Mesenchymal stem cell (in vitro differentiated cells and primary cell): ENCODE data around the gene GFI1.
"Not testable (repeated sequence)": the region's sequence is repeated elsewhere in the genome, so short reads cannot be mapped to it uniquely, and the experiment has no call there.

Source experiments
- DNase-seq: peaks from one replicate; pipeline ENCODE4 v3.0.0-alpha.2; 2013
- H2AFZ ChIP-seq: one replicate; pipeline ENCODE4 v1.6.1; 2013; ENCODE audit warnings: low read depth, mild to moderate bottlenecking, control low read depth, inconsistent platforms, low read length, moderate library complexity
- H2AK5ac ChIP-seq: 2 replicates; pipeline ENCODE4 v1.6.1; 2013; ENCODE audit warnings: low read length, moderate library complexity, mild to moderate bottlenecking, inconsistent platforms; ENCODE audit not compliant: severe bottlenecking
- H2BK120ac ChIP-seq: one replicate; pipeline ENCODE4 v1.6.1; 2013; ENCODE audit warnings: low read depth, mild to moderate bottlenecking, inconsistent platforms, low read length, moderate library complexity
- H2BK12ac ChIP-seq, 2 experiments: one replicate each; pipeline ENCODE4 v1.6.1; 2013; ENCODE audit warnings: inconsistent platforms in 2 of 2, low read length in 2 of 2, mild to moderate bottlenecking in 2 of 2, moderate library complexity in 2 of 2, control low read depth in 1 of 2
- H2BK15ac ChIP-seq: one replicate; pipeline ENCODE4 v1.6.1; 2013; ENCODE audit warnings: mild to moderate bottlenecking, low read depth, inconsistent platforms; ENCODE audit not compliant: poor library complexity, severe bottlenecking
- H2BK5ac ChIP-seq: 2 replicates; pipeline ENCODE4 v1.6.1; 2013; ENCODE audit warnings: low read depth, mild to moderate bottlenecking, low read length, control low read depth, inconsistent platforms; ENCODE audit not compliant: poor library complexity, severe bottlenecking
- H3K14ac ChIP-seq, 2 experiments: one replicate each; pipeline ENCODE4 v1.6.1; 2013; ENCODE audit warnings: inconsistent platforms in 2 of 2, low read length in 2 of 2, control low read depth in 1 of 2, mild to moderate bottlenecking in 1 of 2, moderate library complexity in 1 of 2
- H3K18ac ChIP-seq, 2 experiments: one replicate each; pipeline ENCODE4 v1.6.1; 2013; ENCODE audit warnings: inconsistent platforms in 2 of 2, low read length in 2 of 2, control low read depth in 1 of 2, low read depth in 1 of 2, mild to moderate bottlenecking in 1 of 2
- H3K23ac ChIP-seq, 2 experiments: one replicate each; pipeline ENCODE4 v1.6.1; 2013; ENCODE audit warnings: inconsistent platforms in 2 of 2, low read length in 2 of 2, mild to moderate bottlenecking in 2 of 2, moderate library complexity in 2 of 2, control low read depth in 1 of 2
- H3K27ac ChIP-seq: 2 replicates; pipeline ENCODE4 v1.5.1; 2013; ENCODE audit warnings: mild to moderate bottlenecking, moderate library complexity, low read length, control low read depth, inconsistent platforms; ENCODE audit not compliant: poor library complexity, severe bottlenecking
- H3K27me3 ChIP-seq, 2 experiments: 2 replicates each; pipeline versions ENCODE4 v1.6.1 to v1.7.0; 2013; ENCODE audit warnings: low read length in 2 of 2, mild to moderate bottlenecking in 2 of 2, moderate library complexity in 2 of 2, control low read depth in 1 of 2, inconsistent platforms in 1 of 2; ENCODE audit not compliant: control insufficient read depth in 1 of 2, insufficient read depth in 1 of 2
- H3K36me3 ChIP-seq, 2 experiments: 2 replicates each; pipeline versions ENCODE4 v1.6.1 to v1.7.0; 2013; ENCODE audit warnings: low read length in 2 of 2, control low read depth in 1 of 2, inconsistent platforms in 1 of 2, low read depth in 1 of 2, mild to moderate bottlenecking in 1 of 2; ENCODE audit not compliant: insufficient read depth in 2 of 2, control insufficient read depth in 1 of 2
- H3K4ac ChIP-seq, 2 experiments: one replicate each; pipeline ENCODE4 v1.6.1; 2013; ENCODE audit warnings: inconsistent platforms in 2 of 2, low read length in 2 of 2, mild to moderate bottlenecking in 2 of 2, moderate library complexity in 2 of 2, control low read depth in 1 of 2, low read depth in 1 of 2
- H3K4me1 ChIP-seq: 2 replicates; pipeline ENCODE4 v1.6.1; 2013; ENCODE audit warnings: low read depth, low read length, control low read depth; ENCODE audit not compliant: control insufficient read depth, insufficient read depth
- H3K4me2 ChIP-seq: 2 replicates; pipeline ENCODE4 v1.6.1; 2013; ENCODE audit warnings: low read length, mild to moderate bottlenecking, inconsistent platforms; ENCODE audit not compliant: poor library complexity, severe bottlenecking
- H3K4me3 ChIP-seq, 2 experiments: 2 replicates each; pipeline versions ENCODE4 v1.5.1 to v1.7.0; 2013; ENCODE audit warnings: low read length in 2 of 2, mild to moderate bottlenecking in 2 of 2, control low read depth in 1 of 2, low read depth in 1 of 2; ENCODE audit not compliant: insufficient read depth in 1 of 2
- H3K79me1 ChIP-seq: replicated peaks from 2 replicates; pipeline ENCODE4 v1.6.1; 2013; ENCODE audit warnings: mild to moderate bottlenecking, control low read depth, low read length, inconsistent platforms; ENCODE audit not compliant: poor library complexity, severe bottlenecking
- H3K9ac ChIP-seq: 2 replicates; pipeline ENCODE4 v1.7.0; 2013; ENCODE audit warnings: mild to moderate bottlenecking, low read length, moderate library complexity
- H3K9me3 ChIP-seq: 2 replicates; pipeline ENCODE4 v1.7.0; 2013; ENCODE audit warnings: mild to moderate bottlenecking, low read length; ENCODE audit not compliant: control insufficient read depth
- H4K8ac ChIP-seq: one replicate; pipeline ENCODE4 v1.6.1; 2013; ENCODE audit warnings: inconsistent platforms, mild to moderate bottlenecking, low read length, moderate library complexity
- H4K91ac ChIP-seq: one replicate; pipeline ENCODE4 v1.6.1; 2013; ENCODE audit warnings: mild to moderate bottlenecking, low read length, inconsistent platforms
- WGBS: methylation state at CpG from one replicate; pipeline ENCODE4 v1.1.7; 2013; ENCODE audit warnings: mixed read lengths; 5-methylcytosine and 5-hydroxymethylcytosine counted together

The GFI1 gene

DNA sequence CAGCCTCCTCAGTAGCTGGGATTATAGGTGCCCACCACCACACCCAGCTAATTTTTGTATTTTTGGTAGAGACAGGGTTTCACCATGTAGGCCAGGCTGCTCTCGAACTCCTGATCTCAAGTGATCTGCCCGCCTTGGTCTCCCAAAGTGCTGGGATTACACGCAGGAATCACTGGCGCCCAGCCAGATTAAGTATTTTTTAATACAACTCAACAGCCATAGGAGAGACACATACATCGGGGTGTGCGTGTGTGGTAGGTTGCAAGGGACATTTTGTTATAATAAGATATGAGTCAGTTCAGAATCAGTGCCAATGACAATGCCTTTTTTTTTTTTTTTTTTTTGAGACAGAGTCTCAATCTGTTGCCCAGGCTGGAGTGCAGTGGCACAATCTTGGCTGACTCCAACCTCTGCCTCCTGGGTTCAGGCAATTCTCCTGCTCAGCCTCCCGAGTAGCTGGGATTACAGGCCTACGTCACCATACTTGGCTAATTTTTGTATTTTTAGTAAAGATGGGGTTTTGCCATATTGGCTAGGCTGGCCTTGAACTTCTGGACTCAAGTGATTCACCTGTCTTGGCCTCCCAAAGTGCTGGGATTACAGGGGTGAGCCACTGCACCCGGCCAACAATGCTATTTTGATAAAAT is 38.3 kb upstream of the GFI1 start:
- not testable (repeated sequence) for H4K91ac ChIP-seq, H3K4me1 ChIP-seq, DNase-seq, H3K14ac ChIP-seq, H2BK12ac ChIP-seq, H3K27me3 ChIP-seq, H3K9ac ChIP-seq, H3K23ac ChIP-seq, H2BK120ac ChIP-seq, H3K18ac ChIP-seq, H3K4me2 ChIP-seq, H3K9me3 ChIP-seq, H2BK5ac ChIP-seq, H3K36me3 ChIP-seq, H3K4ac ChIP-seq, H3K27ac ChIP-seq, H3K4me3 ChIP-seq, H2BK15ac ChIP-seq, H2AFZ ChIP-seq, H4K8ac ChIP-seq, H3K79me1 ChIP-seq, H2AK5ac ChIP-seq
- 100% methylated on average over 6 of the region's 9 CpGs for WGBS

DNA sequence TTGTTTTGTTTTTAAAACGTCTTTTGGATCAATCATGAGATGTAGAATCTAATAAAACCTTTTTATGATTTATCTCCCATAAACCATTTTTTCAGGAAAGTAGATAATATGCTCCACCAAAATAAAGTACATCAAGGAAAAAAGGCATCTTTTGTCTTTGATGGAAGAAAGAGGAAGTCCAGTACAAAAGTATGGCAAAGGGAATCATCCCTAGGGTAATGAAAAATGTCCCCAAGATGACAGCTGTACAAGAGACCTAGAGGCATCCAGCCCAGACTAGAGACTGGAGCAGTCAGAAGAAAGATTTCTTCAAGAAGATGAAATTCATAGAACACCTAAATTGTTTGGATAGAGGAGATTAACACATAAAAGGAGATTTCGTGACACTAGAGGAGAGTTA is 32.3 kb upstream of the GFI1 start:
- DNase-seq: no peak
- no peak overlapping the region for H2BK12ac ChIP-seq
- no peaks in the 10 kb centered on the region for H3K27me3 ChIP-seq
- no peaks in the 10 kb centered on the region for H3K9me3 ChIP-seq
- H2AK5ac ChIP-seq: no peak overlapping the region
- H2BK120ac ChIP-seq: no peak overlapping the region
- no peak overlapping the region for H4K8ac ChIP-seq
- H3K4ac ChIP-seq: no peak overlapping the region
- H2AFZ ChIP-seq: no peak overlapping the region
- no peak overlapping the region for H3K27ac ChIP-seq
- H3K18ac ChIP-seq: no peak overlapping the region
- no peak overlapping the region for H3K9ac ChIP-seq
- H3K14ac ChIP-seq: no peak overlapping the region
- H3K23ac ChIP-seq: no peak overlapping the region
- no peak overlapping the region for H2BK5ac ChIP-seq
- H3K4me3 ChIP-seq: no peak overlapping the region
- no peak overlapping the region for H4K91ac ChIP-seq
- no peak overlapping the region for H2BK15ac ChIP-seq
- WGBS: 100% methylated on average over 1 of the region's 2 CpGs
- H3K79me1 ChIP-seq: no peaks in the 10 kb centered on the region
- no peak overlapping the region for H3K4me2 ChIP-seq
- H3K36me3 ChIP-seq: peaks cover 0 to 3% of the 10 kb centered on the region in 2 experiments
- no peaks in the 10 kb centered on the region for H3K4me1 ChIP-seq

DNA sequence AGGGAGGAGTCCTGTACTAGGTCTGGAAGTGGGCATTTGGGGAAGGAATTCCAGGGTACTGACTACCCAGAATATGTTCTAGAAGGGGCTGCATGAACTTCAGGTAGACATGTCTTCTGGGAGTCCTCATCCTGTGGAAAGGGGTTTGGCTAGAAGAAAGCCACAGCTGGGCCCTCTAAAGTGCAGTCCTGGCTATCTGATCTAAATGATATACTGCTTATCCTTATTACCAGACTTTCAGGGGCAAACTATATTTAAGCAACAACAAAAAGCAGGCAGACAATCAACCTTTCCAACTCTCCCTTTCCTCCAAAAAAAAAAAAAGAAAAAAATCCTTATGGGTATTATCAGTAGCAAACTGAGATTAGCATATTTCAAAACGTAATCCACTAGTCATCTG is 29.8 kb upstream of the GFI1 start:
- no peaks in the 10 kb centered on the region for H3K79me1 ChIP-seq
- no peak overlapping the region for H3K9ac ChIP-seq
- no peak overlapping the region for H3K4me2 ChIP-seq
- H3K4ac ChIP-seq: no peak overlapping the region
- no peaks in the 10 kb centered on the region for H3K9me3 ChIP-seq
- no peak overlapping the region for H2BK15ac ChIP-seq
- H3K27ac ChIP-seq: no peak overlapping the region
- H3K23ac ChIP-seq: no peak overlapping the region
- no peak overlapping the region for H2BK12ac ChIP-seq
- no peak overlapping the region for H2AK5ac ChIP-seq
- H3K4me1 ChIP-seq: no peaks in the 10 kb centered on the region
- no peak for DNase-seq
- H4K91ac ChIP-seq: no peak overlapping the region
- no peak overlapping the region for H3K14ac ChIP-seq
- H3K18ac ChIP-seq: no peak overlapping the region
- WGBS: 100% methylated on average over 1 of the region's 1 CpG
- no peak overlapping the region for H2BK120ac ChIP-seq
- H4K8ac ChIP-seq: no peak overlapping the region
- peaks cover 0 to 3% of the 10 kb centered on the region in 2 experiments for H3K36me3 ChIP-seq
- H3K4me3 ChIP-seq: no peak overlapping the region
- no peak overlapping the region for H2AFZ ChIP-seq
- no peaks in the 10 kb centered on the region for H3K27me3 ChIP-seq
- no peak overlapping the region for H2BK5ac ChIP-seq

DNA sequence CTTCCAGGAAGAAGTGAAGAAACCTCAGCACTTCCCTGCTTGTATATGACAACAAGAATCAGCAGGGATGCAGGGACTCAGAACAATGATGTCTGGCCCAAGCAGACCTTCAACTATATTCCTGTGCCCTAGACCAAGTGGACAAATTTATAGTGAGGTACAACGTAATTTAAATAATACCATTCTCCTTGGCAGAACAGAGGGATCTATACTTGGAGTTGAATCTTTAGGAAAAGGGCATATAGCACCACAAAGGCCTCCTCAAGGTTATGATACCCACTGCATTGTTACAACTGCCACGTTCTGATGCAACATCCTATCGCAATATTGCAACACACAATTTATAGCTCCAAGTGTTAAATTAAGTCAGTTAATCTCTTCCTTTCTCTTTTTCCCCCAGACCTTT is 29.1 kb upstream of the GFI1 start:
- H3K79me1 ChIP-seq: no peaks in the 10 kb centered on the region
- no peaks in the 10 kb centered on the region for H3K27me3 ChIP-seq
- no peak overlapping the region for H3K23ac ChIP-seq
- WGBS: 100% methylated on average over 3 of the region's 3 CpGs
- no peak overlapping the region for H4K91ac ChIP-seq
- no peak overlapping the region for H3K14ac ChIP-seq
- H3K9me3 ChIP-seq: no peaks in the 10 kb centered on the region
- no peak overlapping the region for H2BK120ac ChIP-seq
- H2BK15ac ChIP-seq: no peak overlapping the region
- H2AK5ac ChIP-seq: no peak overlapping the region
- no peak for DNase-seq
- H3K4me2 ChIP-seq: no peak overlapping the region
- H3K36me3 ChIP-seq: peaks cover 0 to 3% of the 10 kb centered on the region in 2 experiments
- H3K4me1 ChIP-seq: no peaks in the 10 kb centered on the region
- no peak overlapping the region for H3K9ac ChIP-seq
- no peak overlapping the region for H4K8ac ChIP-seq
- H3K27ac ChIP-seq: no peak overlapping the region
- H2AFZ ChIP-seq: no peak overlapping the region
- H2BK5ac ChIP-seq: no peak overlapping the region
- H2BK12ac ChIP-seq: no peak overlapping the region
- H3K4ac ChIP-seq: no peak overlapping the region
- H3K18ac ChIP-seq: no peak overlapping the region
- no peak overlapping the region for H3K4me3 ChIP-seq
